GDM1 (cell line): ENCODE data around the gene FAM174C.

Experiments
- DNase-seq: peaks from one replicate; lab custom pipeline; 2025; lab: John Stamatoyannopoulos, UW

The FAM174C gene

DNA sequence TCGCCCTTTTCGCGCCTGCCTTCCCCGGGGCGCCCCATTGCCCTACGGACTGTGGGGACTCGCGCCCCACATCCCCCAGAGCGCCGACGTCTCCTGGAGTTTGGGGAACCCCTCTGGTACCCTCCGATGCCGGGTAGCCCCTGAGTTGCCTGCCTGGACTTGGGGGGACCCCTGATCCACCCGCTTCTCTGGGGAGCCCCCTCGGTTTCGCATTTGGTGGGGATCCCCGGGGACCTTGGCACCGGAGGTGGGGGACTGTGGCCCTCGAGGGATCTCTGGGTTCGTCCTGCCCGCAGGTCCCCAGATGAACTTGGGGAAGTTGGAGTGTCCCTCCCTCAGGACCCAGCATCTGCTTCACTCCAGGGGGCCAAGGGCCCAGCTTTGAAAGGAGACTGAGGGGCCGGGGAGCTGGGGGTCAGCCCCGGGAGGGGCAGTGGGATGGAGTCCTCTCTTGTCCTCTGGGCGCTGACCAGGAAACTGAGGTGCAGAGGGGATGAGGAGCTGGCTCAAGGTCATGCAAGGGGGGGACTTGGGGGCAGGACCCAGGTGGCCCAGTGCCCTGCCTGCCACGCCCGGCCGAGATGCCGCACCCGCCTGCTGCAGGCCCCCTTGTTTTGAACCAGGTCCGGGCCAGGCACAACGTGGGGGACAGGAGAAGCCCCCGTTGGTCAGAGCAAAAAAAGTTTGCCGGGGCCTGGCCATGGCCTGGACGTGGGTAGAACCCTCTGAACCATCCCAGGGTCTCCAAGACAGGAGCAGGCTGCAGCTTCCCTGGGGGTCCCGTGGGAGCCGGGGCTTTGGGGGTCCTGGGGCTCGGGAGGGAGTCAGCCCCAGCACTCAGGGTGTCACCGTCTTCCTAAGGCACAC lies 11.4 kb downstream of the FAM174C start:
- no peak for DNase-seq

DNA sequence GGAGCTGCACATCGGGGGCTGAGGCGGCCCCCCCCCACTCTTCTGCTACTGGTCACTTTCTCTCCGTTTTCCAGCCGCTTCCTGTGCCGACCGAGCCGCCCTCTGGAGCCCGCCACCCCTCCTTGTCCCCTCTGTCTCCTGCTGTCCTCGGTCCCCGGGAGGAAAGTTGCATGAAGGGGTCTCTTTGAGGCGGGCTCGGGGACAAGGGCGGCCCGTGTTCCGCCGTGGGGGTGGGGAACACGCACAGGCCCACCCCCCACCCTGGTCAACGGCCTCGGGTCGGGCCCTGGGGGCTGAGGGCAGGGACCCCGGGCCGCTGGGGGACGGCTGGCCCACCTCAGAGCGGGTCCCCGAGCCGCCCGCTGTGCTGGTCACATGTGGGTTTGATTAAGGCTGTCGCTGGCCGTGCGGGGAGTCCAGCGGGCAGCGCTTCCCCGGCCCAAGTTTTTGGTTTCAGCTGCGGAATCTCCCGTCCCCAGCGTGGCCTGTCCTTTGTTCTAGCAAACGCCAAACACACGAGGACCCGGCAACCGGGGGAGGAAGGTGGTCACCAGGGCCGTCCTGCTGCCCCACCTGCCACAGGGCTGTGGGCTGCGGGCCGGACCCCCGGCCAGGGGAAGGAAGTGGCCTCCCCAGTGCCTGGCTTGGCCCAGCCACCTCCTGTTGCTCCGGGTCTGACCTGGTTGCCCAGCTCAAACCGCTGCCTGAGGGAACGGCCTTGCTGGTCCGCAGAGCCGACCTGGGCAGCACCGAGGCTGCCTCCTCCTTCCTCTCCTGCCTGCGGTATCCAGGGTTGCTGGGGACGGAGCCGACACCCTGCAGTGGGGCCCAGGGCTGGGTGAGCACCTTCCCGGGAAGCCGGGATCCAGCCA lies 12.3 kb downstream of the FAM174C start:
- no peak for DNase-seq

- DNase-seq: no peak
Measured at GRCh38 chr19:1288226-1288612, 12.9 kb downstream of the FAM174C start.

DNA sequence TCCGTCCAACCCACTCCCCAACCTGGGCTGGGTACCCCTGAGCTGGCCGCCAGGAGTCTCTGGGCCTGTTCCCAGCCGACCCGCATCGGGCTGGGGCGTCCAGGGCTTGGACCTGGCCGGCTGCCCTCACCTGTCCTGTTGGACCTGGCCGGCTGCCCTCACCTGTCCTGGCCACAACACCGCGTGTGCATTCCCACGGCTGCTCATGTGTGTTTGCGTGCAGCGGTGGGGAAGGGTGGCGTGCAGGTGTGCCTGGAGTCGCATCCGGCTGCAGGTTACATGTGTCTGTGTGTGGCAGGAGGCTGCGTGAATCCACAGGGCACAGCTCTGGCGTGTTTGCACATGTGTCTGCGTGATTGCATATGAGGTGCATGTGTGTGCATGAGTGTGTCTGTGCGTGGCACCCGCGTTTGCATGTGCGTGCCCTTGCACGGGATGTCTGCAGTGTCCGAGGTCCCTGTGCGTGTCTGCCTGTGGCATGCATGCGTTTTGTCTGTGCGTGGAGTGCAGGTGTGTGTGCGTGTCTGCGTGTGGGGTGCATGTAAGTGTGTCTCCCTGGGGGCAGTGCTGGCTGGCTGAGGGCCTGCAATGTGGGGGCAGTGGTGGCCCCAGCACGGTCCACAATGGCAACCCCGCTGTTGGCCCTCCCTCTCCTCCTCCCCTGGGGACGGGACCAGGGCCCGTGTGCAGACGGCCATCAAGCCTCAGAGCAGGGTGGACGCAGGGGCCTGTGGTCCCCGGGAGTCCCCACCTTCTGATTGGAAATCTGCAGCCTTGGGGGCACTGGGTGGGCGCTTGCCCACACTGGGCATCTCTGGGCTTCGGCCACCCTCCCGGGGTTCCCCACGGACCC lies 13.7 kb downstream of the FAM174C start:
- no peak for DNase-seq

GRCh38 chr19:1289686-1290025 lies 14.3 kb downstream of the FAM174C start:
- DNase-seq: no peak

DNA sequence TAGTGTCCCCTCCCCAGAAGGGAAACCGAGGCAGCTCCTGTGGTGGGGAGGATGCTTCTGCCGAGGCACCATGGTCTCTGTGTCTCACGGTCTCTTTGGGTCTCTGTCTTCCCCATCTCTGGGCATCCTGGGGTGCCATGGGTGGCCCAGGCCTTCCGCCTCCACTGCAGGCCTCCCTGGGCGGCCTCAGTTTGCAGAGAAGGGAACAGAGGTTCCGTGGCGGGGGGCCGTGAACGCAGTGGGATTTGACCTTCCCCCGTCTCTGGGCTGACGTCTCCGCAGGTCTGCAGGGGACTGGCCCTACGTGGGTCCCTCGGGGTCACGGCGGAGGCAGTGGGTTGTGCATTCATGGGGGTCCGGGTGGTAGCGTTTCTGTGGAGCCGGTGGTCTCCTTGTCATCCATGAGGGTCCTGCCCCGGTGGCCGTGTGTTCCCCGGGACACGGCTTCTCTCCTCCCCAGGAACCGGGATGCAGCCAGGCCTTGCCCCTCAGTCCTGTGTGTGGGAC lies 14.9 kb downstream of the FAM174C start:
- DNase-seq: no peak

GRCh38 chr19:1290703-1291651 lies 15.6 kb downstream of the FAM174C start:
- no peak for DNase-seq

GRCh38 chr19:1291761-1292418 lies 16.6 kb downstream of the FAM174C start:
- DNase-seq: no peak

GRCh38 chr19:1292419-1293151 lies 17.3 kb downstream of the FAM174C start:
- no peak for DNase-seq

- no peak for DNase-seq
Measured at GRCh38 chr19:1293782-1294604, 18.7 kb downstream of the FAM174C start.

DNA sequence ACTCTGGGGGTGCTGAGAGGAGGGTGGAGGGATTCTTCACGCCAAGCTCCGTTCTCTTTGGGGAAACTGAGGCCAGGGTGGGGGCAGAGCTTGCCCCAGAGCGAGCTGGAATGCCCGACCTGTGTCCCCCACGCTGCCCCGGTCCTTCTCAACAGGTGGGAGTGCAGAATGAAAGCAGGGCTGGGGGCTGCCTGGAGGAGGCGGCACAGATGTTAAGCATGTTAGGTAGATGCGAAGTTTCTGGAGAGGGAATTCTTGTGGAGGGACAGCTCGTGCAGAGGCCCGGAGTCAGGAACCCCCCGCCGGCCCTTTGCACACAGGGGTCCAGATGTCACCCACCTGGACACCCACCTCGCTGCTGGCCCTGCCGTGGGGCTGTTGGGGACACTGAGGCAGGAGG lies 19.4 kb downstream of the FAM174C start:
- no peak for DNase-seq

GRCh38 chr19:1295169-1296012 lies 20.1 kb downstream of the FAM174C start:
- DNase-seq: no peak

DNA sequence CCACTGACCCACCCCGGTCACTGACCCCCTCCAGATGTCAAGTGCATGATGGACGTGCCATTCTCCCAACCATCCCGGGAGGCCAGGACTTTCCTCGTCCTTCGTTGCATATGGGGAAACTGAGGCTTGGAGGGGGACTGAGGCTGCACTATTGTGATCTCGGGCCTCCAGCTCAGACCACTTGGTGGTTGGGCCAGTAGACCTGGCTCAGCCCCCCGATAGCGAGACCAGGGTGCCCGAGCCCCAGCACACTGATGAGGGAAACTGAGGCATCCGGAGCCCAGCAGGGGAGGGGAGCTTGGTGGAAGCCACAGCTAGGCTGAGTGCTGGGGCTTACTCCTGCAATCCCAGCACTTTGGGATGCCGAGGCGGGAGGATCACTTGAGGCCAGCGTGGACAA lies 20.7 kb downstream of the FAM174C start:
- no peak for DNase-seq

GRCh38 chr19:1296575-1297271 lies 21.4 kb downstream of the FAM174C start:
- DNase-seq: no peak

DNA sequence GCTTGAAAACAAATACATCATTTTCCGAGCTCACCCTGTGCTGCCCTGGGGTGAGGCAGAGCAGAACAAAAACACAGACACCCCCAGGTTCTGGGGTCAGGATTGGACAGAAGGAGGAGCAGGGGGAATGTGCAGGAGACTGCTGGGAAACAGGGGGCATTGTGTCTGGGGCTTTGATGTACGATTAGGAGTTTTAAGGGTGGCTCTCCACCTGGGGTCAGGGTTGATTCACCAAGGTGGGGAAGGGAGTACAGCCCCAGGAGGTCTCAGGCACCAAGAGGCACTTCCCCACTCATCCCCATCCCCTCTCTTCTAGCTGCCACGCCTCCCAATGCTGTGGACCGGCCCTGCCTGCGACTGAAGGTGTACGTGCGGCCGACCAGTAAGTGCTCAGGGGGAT lies 22.9 kb downstream of the FAM174C start:
- no peak for DNase-seq

- DNase-seq: no peak
Measured at GRCh38 chr19:1299801-1300200, 24.5 kb downstream of the FAM174C start.
